Thyroid gland (tissue), 4 donors: ENCODE results near the gene MDGA2. TPM values are rescaled to one million over a fixed set of nuclear protein-coding genes. Genes with fewer than 3 reads are reported as not detected.

Experiments used
- DNase-seq, 2 donors: peaks; one replicate each; pipeline ENCODE4 v3.0.0-alpha.2; 2019
- H3K27ac ChIP-seq, 3 donors: fragments of 200-600 bp; sonication (generic); 1 replicate in 2 of 3; 2 replicates in 1 of 3; pipeline ENCODE4 v1.5.1; 2016 to 2019; ENCODE audit warnings: mild to moderate bottlenecking in 1 of 3, moderate library complexity in 1 of 3
- H3K27me3 ChIP-seq: fragments of 200-600 bp; sonication (generic); one replicate; pipeline ENCODE4 v1.5.1; 2019
- H3K36me3 ChIP-seq, 2 donors: fragments of 200-600 bp; sonication (generic); one replicate each; pipeline ENCODE4 v1.5.1; 2016 to 2019
- H3K4me1 ChIP-seq, 2 donors: fragments of 200-600 bp; sonication (generic); one replicate each; pipeline ENCODE4 v1.5.1; 2017 to 2019
- H3K4me3 ChIP-seq, 3 donors: fragments of 200-600 bp; sonication (generic); replicated peaks in 1 of 3; 1 replicate in 2 of 3; 2 replicates in 1 of 3; pipeline ENCODE4 v1.5.1; 2016; ENCODE audit warnings: mild to moderate bottlenecking in 1 of 3
- H3K9me3 ChIP-seq: fragments of 200-600 bp; sonication (generic); one replicate; pipeline ENCODE4 v1.5.1; 2017
- POLR2A ChIP-seq, 2 donors: fragments of 450-650 bp; IDR thresholded peaks; one replicate each; pipeline ENCODE4 v1.6.1; 2017; ENCODE audit warnings: antibody characterized with exemption in 2 of 2, mild to moderate bottlenecking in 2 of 2, moderate library complexity in 1 of 2
- WGBS, 2 donors: methylation state at CpG; one replicate each; pipeline ENCODE4 v1.1.5; 2017; 5-methylcytosine and 5-hydroxymethylcytosine counted together
- intact Hi-C: fragments of 100-400 bp; cut with DNase I; formaldehyde crosslinking; loops from one replicate; pipeline ENCODE4 v1.15.1; 2023
- total RNA-seq, 4 donors: library from RNA; depleted of rRNA; stranded (reverse); fragments of >200 nt; gene quantifications; one replicate each; pipeline ENCODE4 v1.2.3, GENCODE V29; 2016
- TF ChIP-seq, protein P1 (sequence below), 6 experiments: fragments of 200-600 bp in 3 of 6; fragments of 450-650 bp in 3 of 6; sonication (generic) in 3 of 6; IDR thresholded peaks; one replicate each; pipeline ENCODE4 v1.5.1; 2016 to 2019; ENCODE audit warnings: antibody characterized with exemption in 6 of 6, mild to moderate bottlenecking in 2 of 6, inconsistent platforms in 1 of 6, moderate library complexity in 1 of 6

Gene MDGA2
- total RNA-seq, 4 donors from 2014 or later = not detected

DNA sequence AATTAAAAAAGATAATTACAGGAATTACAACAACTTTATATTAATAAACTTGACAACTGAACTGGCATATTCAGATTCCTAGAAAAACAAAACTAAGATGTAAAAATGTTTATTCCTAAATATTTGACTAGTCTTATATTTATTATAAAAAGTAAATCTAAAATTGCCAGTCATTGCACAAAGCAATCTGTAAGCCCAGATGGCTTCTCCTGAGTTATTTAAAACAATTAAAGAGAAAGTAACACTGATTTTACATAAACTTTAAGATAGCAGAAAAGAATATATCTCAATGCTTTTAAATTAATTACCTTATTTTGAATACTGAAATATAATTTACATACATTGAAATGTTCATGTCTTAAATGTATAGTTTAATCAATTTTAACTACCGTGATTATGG lies 589.7 kb downstream of the MDGA2 start:
- H3K4me3 ChIP-seq = no peak overlapping the region
- 92 to 94% methylated on average over 1 of the region's 1 CpG for WGBS, 2 donors
- intact Hi-C loops = no loop called here

GRCh38 chr14:47065326-47065725 lies 610.1 kb downstream of the MDGA2 start:
- Histone ChIP-seq H3K4me3 (no peak overlapping the region), H3K27me3 (no peaks in the 10 kb centered on the region), H3K4me1 (no peaks in the 10 kb centered on the region), H3K9me3 (no peaks in the 10 kb centered on the region), H3K27ac (no peak overlapping the region), H3K36me3 (no peaks in the 10 kb centered on the region)
- TF ChIP-seq POLR2A (IDR thresholded peaks at IDR 0.05) = no peak
- TF ChIP-seq, protein P1, sequence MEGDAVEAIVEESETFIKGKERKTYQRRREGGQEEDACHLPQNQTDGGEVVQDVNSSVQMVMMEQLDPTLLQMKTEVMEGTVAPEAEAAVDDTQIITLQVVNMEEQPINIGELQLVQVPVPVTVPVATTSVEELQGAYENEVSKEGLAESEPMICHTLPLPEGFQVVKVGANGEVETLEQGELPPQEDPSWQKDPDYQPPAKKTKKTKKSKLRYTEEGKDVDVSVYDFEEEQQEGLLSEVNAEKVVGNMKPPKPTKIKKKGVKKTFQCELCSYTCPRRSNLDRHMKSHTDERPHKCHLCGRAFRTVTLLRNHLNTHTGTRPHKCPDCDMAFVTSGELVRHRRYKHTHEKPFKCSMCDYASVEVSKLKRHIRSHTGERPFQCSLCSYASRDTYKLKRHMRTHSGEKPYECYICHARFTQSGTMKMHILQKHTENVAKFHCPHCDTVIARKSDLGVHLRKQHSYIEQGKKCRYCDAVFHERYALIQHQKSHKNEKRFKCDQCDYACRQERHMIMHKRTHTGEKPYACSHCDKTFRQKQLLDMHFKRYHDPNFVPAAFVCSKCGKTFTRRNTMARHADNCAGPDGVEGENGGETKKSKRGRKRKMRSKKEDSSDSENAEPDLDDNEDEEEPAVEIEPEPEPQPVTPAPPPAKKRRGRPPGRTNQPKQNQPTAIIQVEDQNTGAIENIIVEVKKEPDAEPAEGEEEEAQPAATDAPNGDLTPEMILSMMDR (IDR thresholded peaks at IDR 0.05) = no peak
- WGBS, 2 donors = 79 to 83% methylated on average over 1 of the region's 1 CpG
- intact Hi-C loops = no loop called here
- DNase-seq = no peak

More for the DNA sequence above, 589.7 kb downstream of the MDGA2 start:
- no peak for TF ChIP-seq POLR2A (IDR thresholded peaks at IDR 0.05)
- TF ChIP-seq, protein P1 (IDR thresholded peaks at IDR 0.05) = no peak
- Histone ChIP-seq H3K9me3 (no peaks in the 10 kb centered on the region), H3K27ac (no peak overlapping the region), H3K27me3 (no peaks in the 10 kb centered on the region), H3K36me3 (no peaks in the 10 kb centered on the region), H3K4me1 (no peaks in the 10 kb centered on the region)
- no peak for DNase-seq

- WGBS, 2 donors = 78 to 81% methylated on average over 3 of the region's 3 CpGs
- Histone ChIP-seq H3K27ac (no peak overlapping the region), H3K27me3 (no peaks in the 10 kb centered on the region), H3K9me3 (no peaks in the 10 kb centered on the region), H3K4me1 (no peaks in the 10 kb centered on the region), H3K4me3 (no peak overlapping the region), H3K36me3 (no peaks in the 10 kb centered on the region)
- no peak for TF ChIP-seq POLR2A (IDR thresholded peaks at IDR 0.05)
- TF ChIP-seq, protein P1 (IDR thresholded peaks at IDR 0.05) = no peak
- intact Hi-C loops = no loop called here
- no peak for DNase-seq
These were observed 615.4 kb downstream of the MDGA2 start for GRCh38 chr14:47060050-47060449.

GRCh38 chr14:47057364-47057763 lies 618.0 kb downstream of the MDGA2 start:
- Histone ChIP-seq H3K36me3 (no peaks in the 10 kb centered on the region), H3K27ac (no peak overlapping the region), H3K4me1 (no peaks in the 10 kb centered on the region), H3K27me3 (no peaks in the 10 kb centered on the region), H3K9me3 (no peaks in the 10 kb centered on the region), H3K4me3 (no peak overlapping the region)
- intact Hi-C loops = no loop called here
- no peak for DNase-seq
- no peak for TF ChIP-seq POLR2A (IDR thresholded peaks at IDR 0.05)

- H3K4me1 ChIP-seq = no peaks in the 10 kb centered on the region
- WGBS, 2 donors = 51 to 57% methylated on average over 1 of the region's 1 CpG
- no peaks in the 10 kb centered on the region for H3K36me3 ChIP-seq
- H3K4me3 ChIP-seq = no peak overlapping the region
- DNase-seq = no peak
- no peaks in the 10 kb centered on the region for H3K9me3 ChIP-seq
- TF ChIP-seq, protein P1 (IDR thresholded peaks at IDR 0.05) = no peak
- TF ChIP-seq POLR2A (IDR thresholded peaks at IDR 0.05) = no peak
- H3K27ac ChIP-seq = no peak overlapping the region
- intact Hi-C loops = no loop called here
- no peaks in the 10 kb centered on the region for H3K27me3 ChIP-seq
These were observed 630.6 kb downstream of the MDGA2 start for GRCh38 chr14:47044841-47045240.

GRCh38 chr14:47040550-47040949 lies 634.9 kb downstream of the MDGA2 start:
- Histone ChIP-seq H3K27ac (no peak overlapping the region), H3K4me1 (no peaks in the 10 kb centered on the region), H3K4me3 (no peak overlapping the region), H3K27me3 (no peaks in the 10 kb centered on the region), H3K36me3 (no peaks in the 10 kb centered on the region), H3K9me3 (no peaks in the 10 kb centered on the region)
- intact Hi-C loops = no loop called here
- DNase-seq = no peak
- TF ChIP-seq, protein P1 (IDR thresholded peaks at IDR 0.05) = peak in 3 of 6 experiments; percentile 11 to 28 (median 21)
- TF ChIP-seq POLR2A (IDR thresholded peaks at IDR 0.05) = no peak
- 6 to 11% methylated on average over 1 of the region's 1 CpG for WGBS, 2 donors
